ENCODE measurements around the gene APBB2. TPM values are rescaled to one million over a fixed set of nuclear protein-coding genes. Genes with fewer than 3 reads are reported as not detected.
A peak's percentile ranks its signal among the peaks of the same experiment; 100 is the strongest.

Gene APBB2
- total RNA-seq, 2 experiments from 2014 or later: 0.93 to 13.6 TPM

DNA sequence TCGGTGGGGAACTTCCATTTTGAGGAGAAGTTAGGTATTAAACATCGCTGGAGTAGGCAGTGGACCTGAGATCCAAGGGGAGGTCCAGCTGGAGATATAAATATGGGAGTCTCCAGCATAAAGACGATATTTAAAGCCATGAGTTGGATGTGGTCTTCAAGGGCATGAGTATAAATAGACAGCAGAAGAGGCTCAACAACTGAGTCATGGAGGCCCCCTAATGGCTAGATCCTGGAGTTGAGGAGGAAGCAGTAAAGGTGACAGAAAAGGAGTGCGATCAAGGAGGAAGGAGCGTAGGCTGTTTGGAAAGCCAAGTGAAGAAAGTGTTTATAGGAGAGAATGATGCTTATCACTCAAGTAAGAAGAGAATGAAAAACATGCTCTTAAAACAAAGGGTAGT, 18.1 kb upstream of the APBB2 start:
- no peak overlapping the region for H3K27ac Mint-ChIP-seq
- H3K4me1 Mint-ChIP-seq: no peaks in the 10 kb centered on the region
- H3K4me3 Mint-ChIP-seq: no peak overlapping the region
- no peaks in the 10 kb centered on the region for H3K27me3 Mint-ChIP-seq
- H3K9me3 Mint-ChIP-seq (ENCODE audit: low read depth): no peaks in the 10 kb centered on the region
- CTCF ChIA-PET: no interaction called here
- ATAC-seq (no peak), DNase-seq (no peak)
- H3K36me3 Mint-ChIP-seq: no peaks in the 10 kb centered on the region

DNA sequence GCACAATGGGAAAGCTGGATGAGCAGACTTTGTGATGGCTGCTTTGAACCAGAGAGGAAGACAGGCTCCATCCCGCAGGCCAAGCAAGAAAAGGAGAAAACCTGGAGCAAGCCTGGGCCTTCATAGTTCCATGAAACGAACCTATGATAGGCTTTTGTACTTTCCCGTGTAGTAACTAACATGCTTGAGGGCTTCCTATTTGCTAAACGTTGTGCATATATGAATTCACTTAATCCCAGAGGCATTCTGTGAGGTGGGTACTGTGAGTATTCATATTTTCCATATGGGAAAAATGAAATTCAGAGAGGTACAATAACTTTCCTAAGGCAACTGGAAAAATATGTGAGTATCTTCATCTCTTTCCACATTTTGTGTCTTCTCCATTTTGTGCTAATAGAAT, 13.6 kb upstream of the APBB2 start:
- no peak for DNase-seq
- Mint-ChIP-seq H3K4me1 (no peaks in the 10 kb centered on the region), H3K27ac (no peak overlapping the region), H3K27me3 (peaks cover 8% of the 10 kb centered on the region), H3K36me3 (no peaks in the 10 kb centered on the region), H3K9me3 (ENCODE audit: low read depth) (no peaks in the 10 kb centered on the region), H3K4me3 (no peak overlapping the region)
- CTCF ChIA-PET: no interaction called here
- no peak for ATAC-seq

DNA sequence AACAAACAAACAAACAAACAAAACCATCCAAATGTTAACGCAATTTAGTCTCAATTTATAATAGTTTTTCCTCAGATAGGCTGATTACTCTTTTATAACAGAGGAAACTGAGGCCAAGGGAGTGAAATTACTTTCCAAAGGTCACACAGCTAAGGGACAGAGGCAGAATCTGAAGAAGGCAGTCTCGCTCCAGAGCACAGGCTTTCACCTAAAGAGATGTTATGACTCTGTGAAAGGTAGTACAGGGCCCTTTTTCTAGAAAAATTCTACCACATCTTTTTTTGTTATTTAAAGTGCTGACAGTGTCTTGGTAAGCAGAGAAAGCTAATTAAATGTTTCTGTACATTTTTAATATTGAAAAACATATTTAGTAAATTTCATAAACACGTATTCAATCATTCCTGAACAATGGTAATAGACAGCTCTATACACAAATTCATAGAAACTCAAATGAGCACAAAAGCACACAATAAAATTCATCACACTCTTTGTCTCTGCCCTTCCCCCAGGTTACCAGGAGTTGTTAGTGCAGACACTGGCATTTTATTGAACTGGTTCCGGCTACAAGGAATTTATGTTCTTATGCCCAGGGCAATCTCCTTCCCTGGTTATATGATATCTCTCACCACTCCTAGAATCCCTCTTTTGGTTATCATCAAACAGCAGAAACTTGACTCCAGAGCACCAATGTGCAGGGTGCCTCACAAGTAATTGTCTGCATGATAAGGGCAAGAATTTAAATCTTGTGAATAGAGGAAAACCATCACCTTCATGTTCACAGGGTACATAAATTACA, 7.7 kb upstream of the APBB2 start:
- DNase-seq (no peak), ATAC-seq (no peak)
- Mint-ChIP-seq H3K4me3 (no peak overlapping the region), H3K4me1 (no peaks in the 10 kb centered on the region), H3K27ac (no peak overlapping the region), H3K27me3 (peaks cover 34% of the 10 kb centered on the region), H3K9me3 (ENCODE audit: low read depth) (no peaks in the 10 kb centered on the region), H3K36me3 (no peaks in the 10 kb centered on the region)
- CTCF ChIA-PET: no interaction called here

DNA sequence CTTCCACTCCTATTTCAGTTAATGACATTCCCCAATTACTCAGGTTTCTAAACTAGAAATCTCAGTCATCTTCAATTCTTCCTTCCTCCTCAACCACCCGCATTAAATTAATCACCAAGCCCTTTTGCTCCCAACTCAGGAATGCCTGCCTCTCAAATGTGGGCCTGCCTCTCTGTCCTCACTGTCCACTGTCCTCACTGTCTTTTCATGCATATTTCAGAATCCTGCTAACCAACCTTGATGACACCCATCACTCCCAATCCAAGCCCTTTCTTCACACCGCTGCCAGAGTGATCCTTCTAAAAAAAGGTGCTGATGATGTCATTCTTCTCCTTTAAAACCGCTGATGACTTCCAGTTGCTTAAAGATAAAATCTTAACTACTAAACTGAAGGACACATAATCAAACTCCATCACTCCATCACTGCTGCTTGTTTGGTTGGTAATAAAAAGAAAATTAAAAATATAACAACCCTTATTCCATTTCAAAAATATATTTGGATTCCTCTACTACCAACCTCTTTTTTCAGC, 5.1 kb upstream of the APBB2 start:
- no peak for ATAC-seq
- no peak overlapping the region for H3K27ac Mint-ChIP-seq
- peaks cover 13% of the 10 kb centered on the region for H3K4me1 Mint-ChIP-seq
- H3K9me3 Mint-ChIP-seq (ENCODE audit: low read depth): no peaks in the 10 kb centered on the region
- no peaks in the 10 kb centered on the region for H3K36me3 Mint-ChIP-seq
- DNase-seq: no peak
- CTCF ChIA-PET: no interaction called here
- peaks cover 55% of the 10 kb centered on the region for H3K27me3 Mint-ChIP-seq
- H3K4me3 Mint-ChIP-seq: no peak overlapping the region

DNA sequence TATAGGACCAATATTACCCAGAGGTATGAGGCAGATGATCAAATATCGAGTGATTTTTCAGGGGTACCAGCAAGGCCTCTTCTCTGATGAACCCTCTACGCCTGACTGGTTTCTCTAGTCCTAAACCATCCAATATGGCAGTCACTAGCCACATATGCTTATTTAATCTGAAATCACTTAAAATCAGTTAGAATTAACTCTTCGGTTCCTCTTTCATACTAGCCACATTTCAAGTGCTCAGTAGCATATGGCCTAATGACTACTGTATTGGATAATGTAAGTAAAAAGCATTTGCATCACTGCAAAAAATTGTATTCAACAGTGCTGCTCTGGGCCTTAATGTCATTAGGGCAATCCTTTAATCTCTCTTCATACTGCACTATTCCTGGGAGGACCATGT, 4.4 kb upstream of the APBB2 start:
- CTCF ChIA-PET: no interaction called here
- Mint-ChIP-seq H3K9me3 (ENCODE audit: low read depth) (no peaks in the 10 kb centered on the region), H3K4me3 (no peak overlapping the region), H3K27ac (no peak overlapping the region), H3K36me3 (no peaks in the 10 kb centered on the region), H3K4me1 (peaks cover 13% of the 10 kb centered on the region), H3K27me3 (peaks cover 55% of the 10 kb centered on the region)
- DNase-seq: no peak
- no peak for ATAC-seq

DNA sequence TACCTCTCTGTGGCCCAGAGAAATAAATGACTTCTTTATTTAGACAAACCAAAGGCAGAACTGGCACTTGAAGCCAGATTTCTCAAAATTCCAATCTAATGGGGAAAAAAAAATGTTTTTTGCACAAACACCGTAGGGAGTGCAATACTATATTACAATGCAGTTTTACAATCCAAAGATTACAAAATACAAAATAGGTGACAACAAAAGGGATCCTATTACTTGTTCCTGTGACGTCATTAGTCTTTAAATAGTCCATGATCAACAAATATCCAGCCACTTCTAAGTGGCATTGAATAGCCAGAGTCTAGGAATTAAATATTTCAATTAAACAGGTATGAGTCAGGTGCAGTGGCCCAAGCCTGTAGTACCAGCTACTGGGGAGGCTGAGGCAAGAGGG, 3.0 kb upstream of the APBB2 start:
- H3K27ac Mint-ChIP-seq: no peak overlapping the region
- DNase-seq (no peak), ATAC-seq (no peak)
- CTCF ChIA-PET: interaction anchor here (0.9 kb wide), 1 partner anchor 241 kb away, joined by 3 read pairs; no protein-coding TSS in a partner anchor
- H3K36me3 Mint-ChIP-seq: no peaks in the 10 kb centered on the region
- H3K4me3 Mint-ChIP-seq: no peak overlapping the region
- peaks cover 62% of the 10 kb centered on the region for H3K27me3 Mint-ChIP-seq
- no peaks in the 10 kb centered on the region for H3K9me3 Mint-ChIP-seq (ENCODE audit: low read depth)
- H3K4me1 Mint-ChIP-seq: peaks cover 24% of the 10 kb centered on the region

DNA sequence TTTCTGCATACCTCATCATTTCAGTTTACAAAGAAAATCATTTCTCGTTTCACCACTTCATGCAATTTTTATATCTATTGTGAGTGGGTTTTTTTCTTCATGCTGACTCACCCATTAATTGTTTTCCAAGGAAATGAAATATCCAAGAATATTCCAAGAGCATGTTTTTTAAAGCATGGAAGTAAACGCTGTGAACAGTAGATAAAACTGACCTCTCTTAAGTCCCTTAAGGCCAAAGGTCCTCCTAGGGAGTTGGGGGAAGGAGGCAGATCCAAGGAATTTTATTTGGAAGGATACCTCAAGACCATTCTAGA, 2.6 kb upstream of the APBB2 start:
- Mint-ChIP-seq H3K36me3 (no peaks in the 10 kb centered on the region), H3K4me3 (peak overlapping the region; percentile 65), H3K27me3 (peaks cover 63% of the 10 kb centered on the region), H3K9me3 (ENCODE audit: low read depth) (no peaks in the 10 kb centered on the region), H3K4me1 (peaks cover 24% of the 10 kb centered on the region), H3K27ac (peak overlapping the region; percentile 42)
- CTCF ChIA-PET: interaction anchor here (1.3 to 2.4 kb wide), 2 partner anchors 241 to 246 kb away, joined by 3 to 8 read pairs; no protein-coding TSS in a partner anchor
- ATAC-seq (no peak), DNase-seq (no peak)

DNA sequence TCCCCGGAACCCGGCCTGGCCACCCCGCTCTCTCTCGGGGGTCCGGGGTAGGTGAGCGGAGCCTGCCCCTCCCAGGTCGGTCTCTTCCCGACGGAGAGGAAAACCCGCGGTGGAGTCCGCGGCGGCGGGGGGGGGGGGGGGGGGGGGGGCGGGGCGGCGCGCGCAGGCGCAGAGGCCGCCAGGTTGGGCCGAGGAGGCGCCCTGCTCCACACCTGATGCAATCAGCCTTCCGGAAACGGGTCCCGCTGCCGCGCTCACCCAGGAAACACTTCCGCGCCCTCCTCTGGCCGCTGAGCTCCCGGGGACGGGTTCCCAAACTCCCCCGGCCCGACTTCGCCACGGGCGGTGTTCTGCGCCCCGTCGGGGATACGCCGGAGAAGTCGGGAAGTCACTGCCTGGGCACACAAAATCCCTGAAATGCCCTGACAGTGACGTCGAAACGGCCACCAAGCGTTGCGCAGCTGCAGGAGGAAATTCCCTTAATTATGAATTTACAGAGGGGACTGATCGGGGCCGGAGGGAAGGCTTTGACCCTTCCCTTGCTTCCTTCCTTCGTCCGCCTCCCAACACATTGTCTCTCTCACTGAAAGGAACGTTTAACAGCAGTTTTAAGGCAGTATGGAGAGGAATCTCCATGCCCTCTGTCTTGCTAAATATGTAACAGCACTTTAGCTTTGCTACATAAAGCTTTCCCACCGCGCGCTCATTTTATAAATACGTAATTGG, 2.1 kb upstream of the APBB2 start:
- CTCF ChIA-PET: interaction anchor here (1.0 to 2.4 kb wide), 3 partner anchors 17 to 245 kb away, joined by 3 to 8 read pairs (median 3); no protein-coding TSS in a partner anchor
- DNase-seq (peak; percentile 72), ATAC-seq (peak; percentile 77)
- H3K4me3 Mint-ChIP-seq: peak overlapping the region; percentile 65
- peak overlapping the region; percentile 42 for H3K27ac Mint-ChIP-seq
- H3K9me3 Mint-ChIP-seq (ENCODE audit: low read depth): no peaks in the 10 kb centered on the region
- peaks cover 24% of the 10 kb centered on the region for H3K4me1 Mint-ChIP-seq
- H3K27me3 Mint-ChIP-seq: peaks cover 68% of the 10 kb centered on the region
- no peaks in the 10 kb centered on the region for H3K36me3 Mint-ChIP-seq

DNA sequence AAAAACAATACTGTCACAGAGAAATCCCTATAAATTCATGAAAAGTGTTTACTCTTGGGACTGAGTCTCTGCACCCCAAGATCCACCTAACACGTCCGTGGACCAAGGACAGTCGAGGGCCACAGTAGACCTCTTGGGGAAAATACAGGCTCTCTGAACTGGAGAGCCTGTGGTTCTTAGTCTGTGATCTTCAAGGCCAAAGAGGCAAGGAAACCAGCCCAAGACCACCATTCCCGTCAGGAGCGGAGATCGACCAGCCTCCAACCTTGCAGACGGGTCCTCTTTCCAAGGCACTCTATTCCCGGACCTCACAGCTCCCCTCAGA, 1.6 kb upstream of the APBB2 start:
- CTCF ChIA-PET: interaction anchor here (1.0 to 2.4 kb wide), 3 partner anchors 17 to 245 kb away, joined by 3 to 8 read pairs (median 3); no protein-coding TSS in a partner anchor
- peak overlapping the region; percentile 63 for H3K4me3 Mint-ChIP-seq
- peaks cover 24% of the 10 kb centered on the region for H3K4me1 Mint-ChIP-seq
- no peaks in the 10 kb centered on the region for H3K9me3 Mint-ChIP-seq (ENCODE audit: low read depth)
- no peak overlapping the region for H3K27ac Mint-ChIP-seq
- ATAC-seq (no peak), DNase-seq (no peak)
- peaks cover 65% of the 10 kb centered on the region for H3K27me3 Mint-ChIP-seq
- H3K36me3 Mint-ChIP-seq: no peaks in the 10 kb centered on the region

DNA sequence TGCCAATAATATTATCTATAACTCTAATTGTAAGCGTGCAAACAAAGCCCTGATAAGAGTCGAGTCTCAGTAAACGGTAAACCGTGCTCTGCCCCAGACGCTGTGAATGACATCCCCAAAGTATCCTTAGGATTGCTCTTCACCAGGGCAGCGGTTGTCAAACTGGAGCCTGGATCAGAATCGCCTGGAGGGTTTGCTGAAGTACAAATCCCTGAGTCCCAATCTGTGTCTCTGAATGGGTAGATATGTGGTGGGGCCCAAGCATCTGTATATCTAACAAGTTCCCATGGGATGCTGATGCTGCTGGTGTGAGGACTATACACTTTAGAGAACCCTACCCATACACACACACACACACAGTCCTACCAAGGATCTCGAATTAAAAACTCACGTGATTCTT, 813 bp upstream of the APBB2 start:
- Mint-ChIP-seq H3K9me3 (ENCODE audit: low read depth) (no peaks in the 10 kb centered on the region), H3K4me3 (no peak overlapping the region), H3K27ac (no peak overlapping the region), H3K4me1 (peaks cover 24% of the 10 kb centered on the region), H3K27me3 (peaks cover 66% of the 10 kb centered on the region), H3K36me3 (no peaks in the 10 kb centered on the region)
- DNase-seq (no peak), ATAC-seq (no peak)
- CTCF ChIA-PET: interaction anchor here (1.7 to 2.4 kb wide), 2 partner anchors 239 to 286 kb away, joined by 4 to 8 read pairs; no protein-coding TSS in a partner anchor

DNA sequence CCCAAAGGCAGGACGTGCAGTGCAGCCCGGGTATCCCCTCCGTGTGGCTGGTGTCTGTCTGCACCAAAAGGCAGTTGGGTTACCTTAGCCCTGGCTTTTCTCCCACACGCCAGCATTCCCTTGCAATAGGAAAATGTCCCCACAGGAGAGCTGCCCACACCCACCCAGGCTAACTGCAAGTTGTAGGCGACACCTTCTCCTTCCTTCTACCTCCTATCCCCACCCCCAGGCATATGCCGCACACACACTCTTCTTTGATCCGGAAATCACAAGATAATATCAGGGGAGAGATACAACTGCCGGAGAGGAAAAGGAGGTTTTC, 444 bp upstream of the APBB2 start:
- Mint-ChIP-seq H3K4me1 (peaks cover 24% of the 10 kb centered on the region), H3K27ac (no peak overlapping the region), H3K4me3 (no peak overlapping the region), H3K36me3 (no peaks in the 10 kb centered on the region), H3K27me3 (peaks cover 65% of the 10 kb centered on the region), H3K9me3 (ENCODE audit: low read depth) (no peaks in the 10 kb centered on the region)
- no peak for DNase-seq
- CTCF ChIA-PET: interaction anchor here (0.9 to 2.4 kb wide), 5 partner anchors 8 to 306 kb away, joined by 3 to 8 read pairs (median 4); no protein-coding TSS in a partner anchor
- no peak for ATAC-seq

DNA sequence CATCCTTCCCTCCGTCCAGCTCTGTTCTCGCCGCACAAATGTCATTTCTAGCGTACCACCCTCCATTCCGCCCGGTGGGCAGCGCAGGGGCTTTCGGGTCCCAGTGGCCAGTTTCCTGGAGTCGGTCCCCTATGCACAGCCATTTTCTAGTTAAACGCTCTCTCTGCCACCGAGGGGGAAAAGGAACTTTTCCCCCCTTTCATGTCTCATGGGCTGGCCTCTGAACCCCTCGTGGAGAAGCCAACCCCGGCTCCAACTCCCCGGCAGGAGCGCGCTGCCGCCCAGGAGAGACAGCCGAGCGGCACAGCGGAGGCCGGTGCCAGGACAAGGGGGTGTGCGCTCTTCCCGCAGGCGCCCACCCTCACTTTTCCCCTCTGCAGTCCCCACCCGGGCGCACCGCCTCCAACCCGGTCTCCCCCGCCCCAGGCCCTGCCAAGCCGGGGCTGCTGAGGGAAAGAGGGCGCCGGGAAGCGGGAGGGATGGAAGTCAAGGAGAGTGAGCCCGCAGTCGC, 662 bp downstream of the APBB2 start:
- no peaks in the 10 kb centered on the region for H3K36me3 Mint-ChIP-seq
- H3K4me3 Mint-ChIP-seq: peak overlapping the region; percentile 71
- CTCF ChIA-PET: interaction anchor here (0.6 to 1.9 kb wide), 11 partner anchors 8 to 305 kb away, joined by 3 to 5 read pairs (median 3); no protein-coding TSS in a partner anchor
- H3K27me3 Mint-ChIP-seq: peaks cover 67% of the 10 kb centered on the region
- H3K9me3 Mint-ChIP-seq (ENCODE audit: low read depth): no peaks in the 10 kb centered on the region
- DNase-seq (no peak), ATAC-seq (no peak)
- H3K4me1 Mint-ChIP-seq: peaks cover 24% of the 10 kb centered on the region
- H3K27ac Mint-ChIP-seq: no peak overlapping the region

DNA sequence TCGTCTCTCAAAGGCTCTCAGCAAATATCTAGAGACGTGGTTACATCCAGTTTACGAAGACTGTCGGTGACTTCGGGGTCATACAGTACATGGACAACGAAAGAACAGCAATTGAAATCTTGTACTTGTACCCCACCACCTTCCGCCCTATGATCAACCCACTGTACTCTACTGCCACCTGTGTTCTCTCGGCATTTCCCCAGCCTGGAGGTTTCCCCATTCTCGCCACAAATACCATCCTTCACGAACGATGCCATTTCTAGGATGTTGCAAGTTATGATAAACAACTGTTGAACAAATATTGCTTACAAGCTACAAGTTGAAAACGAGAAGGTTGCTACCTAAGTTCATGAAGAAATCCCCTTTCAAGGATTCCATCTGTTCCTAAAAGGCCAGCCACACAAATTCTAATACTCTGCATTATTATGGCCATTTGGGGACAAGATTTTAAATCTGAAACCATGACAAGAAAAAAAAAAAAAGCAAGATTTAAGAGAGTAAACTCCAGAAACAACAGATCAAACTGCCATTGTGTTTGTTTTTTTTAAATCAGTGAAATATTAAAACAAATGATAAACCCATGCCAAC, 1.6 kb downstream of the APBB2 start:
- H3K9me3 Mint-ChIP-seq (ENCODE audit: low read depth): no peaks in the 10 kb centered on the region
- H3K36me3 Mint-ChIP-seq: no peaks in the 10 kb centered on the region
- H3K27me3 Mint-ChIP-seq: peaks cover 64% of the 10 kb centered on the region
- ATAC-seq (no peak), DNase-seq (no peak)
- CTCF ChIA-PET: interaction anchor here (1.9 kb wide), 1 partner anchor 304 kb away, joined by 4 read pairs; no protein-coding TSS in a partner anchor
- H3K27ac Mint-ChIP-seq: no peak overlapping the region
- H3K4me1 Mint-ChIP-seq: peaks cover 25% of the 10 kb centered on the region
- H3K4me3 Mint-ChIP-seq: peak overlapping the region; percentile 15

Data from activated CD8-positive, alpha-beta memory T cell treated with anti-CD3 and anti-CD28 coated beads, Interleukin-2, amount 10 ng/mL, durations not matched to agents 7 days and 5 days (primary cell).